GM12874 (cell line): ENCODE measurements around the gene RAD51B.

ENCODE experiments used
- TF ChIP-seq, protein P1 (sequence below): IDR thresholded peaks from 2 replicates; pipeline ENCODE4 v1.5.1; 2011; ENCODE audit warnings: low read depth, mild to moderate bottlenecking, control low read depth, low read length, moderate library complexity; ENCODE audit not compliant: insufficient read depth

Gene RAD51B

DNA sequence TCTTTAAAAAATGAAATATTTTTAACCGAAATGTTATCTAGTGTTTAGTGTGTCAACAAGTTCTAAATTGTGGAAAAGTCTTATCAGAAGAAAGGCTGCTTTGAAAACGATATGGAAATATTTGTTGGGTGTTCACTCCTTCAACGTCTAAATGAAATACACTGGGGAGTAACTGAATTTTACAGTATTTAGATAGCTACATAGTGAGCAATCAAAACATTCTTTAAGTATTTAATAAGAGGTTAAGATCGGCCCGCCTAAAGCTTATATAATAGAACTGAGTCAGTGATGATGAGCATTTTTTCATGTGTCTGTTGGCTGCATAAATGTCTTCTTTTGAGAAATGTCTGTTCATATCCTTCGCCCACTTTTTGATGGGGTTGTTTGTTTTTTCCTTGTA lies 228.3 kb downstream of the RAD51B start:
- TF ChIP-seq, protein P1, sequence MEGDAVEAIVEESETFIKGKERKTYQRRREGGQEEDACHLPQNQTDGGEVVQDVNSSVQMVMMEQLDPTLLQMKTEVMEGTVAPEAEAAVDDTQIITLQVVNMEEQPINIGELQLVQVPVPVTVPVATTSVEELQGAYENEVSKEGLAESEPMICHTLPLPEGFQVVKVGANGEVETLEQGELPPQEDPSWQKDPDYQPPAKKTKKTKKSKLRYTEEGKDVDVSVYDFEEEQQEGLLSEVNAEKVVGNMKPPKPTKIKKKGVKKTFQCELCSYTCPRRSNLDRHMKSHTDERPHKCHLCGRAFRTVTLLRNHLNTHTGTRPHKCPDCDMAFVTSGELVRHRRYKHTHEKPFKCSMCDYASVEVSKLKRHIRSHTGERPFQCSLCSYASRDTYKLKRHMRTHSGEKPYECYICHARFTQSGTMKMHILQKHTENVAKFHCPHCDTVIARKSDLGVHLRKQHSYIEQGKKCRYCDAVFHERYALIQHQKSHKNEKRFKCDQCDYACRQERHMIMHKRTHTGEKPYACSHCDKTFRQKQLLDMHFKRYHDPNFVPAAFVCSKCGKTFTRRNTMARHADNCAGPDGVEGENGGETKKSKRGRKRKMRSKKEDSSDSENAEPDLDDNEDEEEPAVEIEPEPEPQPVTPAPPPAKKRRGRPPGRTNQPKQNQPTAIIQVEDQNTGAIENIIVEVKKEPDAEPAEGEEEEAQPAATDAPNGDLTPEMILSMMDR = no peak

DNA sequence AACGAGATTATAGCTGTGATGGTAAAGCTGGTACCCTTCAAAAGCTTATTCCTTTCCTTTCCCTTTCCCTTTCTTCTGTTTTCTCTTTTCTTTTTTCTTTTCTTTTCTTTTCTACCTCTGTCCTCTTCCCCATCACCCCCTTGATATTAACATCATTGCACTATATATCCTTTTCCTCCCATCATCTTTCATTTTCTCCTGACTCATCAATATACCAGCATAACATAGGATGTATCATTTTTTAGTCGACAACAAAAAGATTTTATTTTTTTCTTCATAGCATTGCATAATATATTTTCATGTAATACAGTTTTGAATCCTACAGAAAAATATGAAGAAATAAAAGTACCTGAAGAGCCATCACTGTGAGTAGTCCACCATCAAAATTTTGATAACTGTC lies 230.6 kb downstream of the RAD51B start:
- TF ChIP-seq, protein P1 = no peak

- TF ChIP-seq, protein P1 = no peak
These were observed 231.6 kb downstream of the RAD51B start for GRCh38 chr14:68051146-68051545.

DNA sequence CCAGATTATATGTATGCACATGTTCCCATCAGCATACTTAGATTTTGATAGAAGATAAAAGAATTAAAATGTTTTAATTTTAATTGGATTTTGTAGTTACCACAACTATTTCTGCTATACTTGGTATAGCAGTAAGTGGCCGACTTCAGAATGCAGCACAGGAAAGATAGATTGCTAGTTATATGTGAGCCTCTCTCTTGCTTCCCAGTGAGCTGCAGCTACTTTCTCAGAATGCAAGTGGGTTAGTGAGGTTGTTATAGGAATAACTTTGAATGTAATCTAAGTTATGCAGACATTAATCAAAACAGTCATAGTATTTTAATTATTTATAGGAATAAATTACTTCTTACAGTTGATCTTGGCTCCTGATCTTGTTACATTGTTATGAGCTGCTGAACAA lies 240.6 kb downstream of the RAD51B start:
- TF ChIP-seq, protein P1 = no peak

DNA sequence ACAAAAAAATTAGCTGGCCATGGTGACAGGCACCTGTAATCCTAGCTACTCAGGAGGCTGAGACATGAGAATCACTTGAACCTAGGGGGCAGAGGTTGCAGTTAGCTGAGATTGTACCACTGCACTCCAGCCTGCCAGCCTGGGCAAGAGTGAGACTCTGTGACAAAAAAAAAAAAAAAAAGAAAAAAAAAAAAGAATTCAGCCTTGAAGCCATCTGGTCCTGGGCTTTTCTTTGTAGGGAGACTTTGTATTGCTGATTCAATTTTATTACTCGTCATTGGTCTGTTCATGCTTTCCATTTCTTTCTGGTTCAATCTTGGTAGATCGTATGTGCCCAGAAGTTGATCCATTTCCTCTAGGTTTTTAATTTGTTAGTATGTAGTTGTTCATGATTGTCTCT lies 243.1 kb downstream of the RAD51B start:
- TF ChIP-seq, protein P1 = no peak

DNA sequence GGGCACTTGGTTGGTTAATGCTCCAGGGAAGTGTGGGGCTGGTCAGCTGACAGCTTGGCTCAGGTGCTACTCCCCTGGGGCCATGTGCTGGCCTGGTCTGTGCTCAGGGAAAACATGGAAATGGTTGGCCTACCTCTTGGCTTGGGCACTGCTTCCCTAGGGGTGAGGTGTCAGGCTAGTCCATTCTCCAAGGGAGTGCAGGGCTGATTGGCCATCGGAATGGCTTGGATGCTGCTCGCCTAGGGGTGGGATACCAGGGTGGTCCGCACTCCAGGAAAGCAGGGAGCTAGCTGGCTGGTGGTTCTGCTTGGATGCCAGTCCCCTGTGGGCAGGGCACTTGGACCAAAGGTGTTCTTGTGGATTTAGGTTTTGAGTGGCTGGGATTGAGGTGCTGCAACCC lies 245.7 kb downstream of the RAD51B start:
- TF ChIP-seq, protein P1 = no peak

GRCh38 chr14:68074765-68075381 lies 255.3 kb downstream of the RAD51B start:
- TF ChIP-seq, protein P1 = no peak
